Measurements from ENCODE around the gene KCMF1. TPM values are rescaled to one million over a fixed set of nuclear protein-coding genes. Genes with fewer than 3 reads are reported as not detected.

The KCMF1 gene
- total RNA-seq, 2 donors from 2014 or later, result 40.6 to 46.7 TPM

GRCh38 chr2:85011747-85012146, 40.8 kb downstream of the KCMF1 start:
- Histone ChIP-seq H3K4me1 (ENCODE audit: control insufficient read depth in 1 of 2, low read depth in 2 of 2) (peaks cover 27 to 43% of the 10 kb centered on the region in 2 donors), H3K9me3 (no peaks in the 10 kb centered on the region), H3K27ac (no peak overlapping the region), H3K36me3 (no peaks in the 10 kb centered on the region), H3K27me3 (replicated peaks; ENCODE audit: insufficient read depth) (no peaks in the 10 kb centered on the region), H3K4me3 (no peak overlapping the region)
- TF ChIP-seq CTCF (IDR thresholded peaks at IDR 0.05), result no peak
- DNase-seq (ENCODE audit: low spot score) (no peak), ATAC-seq (ENCODE audit: insufficient number of reproducible peaks, low FRiP score, low read depth) (no peak)

- Histone ChIP-seq H3K27me3 (replicated peaks; ENCODE audit: insufficient read depth) (no peaks in the 10 kb centered on the region), H3K27ac (no peak overlapping the region), H3K9me3 (no peaks in the 10 kb centered on the region), H3K4me3 (no peak overlapping the region), H3K36me3 (no peaks in the 10 kb centered on the region), H3K4me1 (ENCODE audit: control insufficient read depth in 1 of 2, low read depth in 2 of 2) (peaks cover 31 to 46% of the 10 kb centered on the region in 2 donors)
- DNase-seq (ENCODE audit: low spot score) (no peak), ATAC-seq (ENCODE audit: insufficient number of reproducible peaks, low FRiP score, low read depth) (no peak)
- no peak for TF ChIP-seq CTCF (IDR thresholded peaks at IDR 0.05)
These were observed 41.5 kb downstream of the KCMF1 start for GRCh38 chr2:85012431-85012830.

- Histone ChIP-seq H3K27ac (no peak overlapping the region), H3K36me3 (no peaks in the 10 kb centered on the region), H3K4me3 (no peak overlapping the region), H3K9me3 (no peaks in the 10 kb centered on the region), H3K27me3 (replicated peaks; ENCODE audit: insufficient read depth) (no peaks in the 10 kb centered on the region), H3K4me1 (ENCODE audit: control insufficient read depth in 1 of 2, low read depth in 2 of 2) (peaks cover 33 to 51% of the 10 kb centered on the region in 2 donors)
- ATAC-seq (ENCODE audit: insufficient number of reproducible peaks, low FRiP score, low read depth) (no peak), DNase-seq (ENCODE audit: low spot score) (no peak)
- no peak for TF ChIP-seq CTCF (IDR thresholded peaks at IDR 0.05)
These were observed 41.9 kb downstream of the KCMF1 start for GRCh38 chr2:85012855-85013254.

GRCh38 chr2:85015653-85016360, 44.8 kb downstream of the KCMF1 start:
- no peak for DNase-seq (ENCODE audit: low spot score)
- no peaks in the 10 kb centered on the region for H3K36me3 ChIP-seq
- no peak overlapping the region for H3K4me3 ChIP-seq
- ATAC-seq (ENCODE audit: insufficient number of reproducible peaks, low FRiP score, low read depth), result no peak
- H3K27me3 ChIP-seq (replicated peaks; ENCODE audit: insufficient read depth), result no peaks in the 10 kb centered on the region
- peaks cover 38 to 47% of the 10 kb centered on the region in 2 donors for H3K4me1 ChIP-seq (ENCODE audit: control insufficient read depth in 1 of 2, low read depth in 2 of 2)
- no peak for TF ChIP-seq CTCF (IDR thresholded peaks at IDR 0.05)
- no peaks in the 10 kb centered on the region for H3K9me3 ChIP-seq
- no peak overlapping the region for H3K27ac ChIP-seq

GRCh38 chr2:85016446-85016845, 45.5 kb downstream of the KCMF1 start:
- H3K36me3 ChIP-seq, result no peaks in the 10 kb centered on the region
- H3K4me3 ChIP-seq, result no peak overlapping the region
- H3K27me3 ChIP-seq (replicated peaks; ENCODE audit: insufficient read depth), result no peaks in the 10 kb centered on the region
- TF ChIP-seq CTCF (IDR thresholded peaks at IDR 0.05), result no peak
- DNase-seq (ENCODE audit: low spot score) (no peak), ATAC-seq (ENCODE audit: insufficient number of reproducible peaks, low FRiP score, low read depth) (no peak)
- H3K27ac ChIP-seq, result no peak overlapping the region
- no peaks in the 10 kb centered on the region for H3K9me3 ChIP-seq
- H3K4me1 ChIP-seq (ENCODE audit: control insufficient read depth in 1 of 2, low read depth in 2 of 2), result peaks cover 38 to 47% of the 10 kb centered on the region in 2 donors

Measured in thoracic aorta (tissue), 2 donors.